H1 (cell line): ENCODE results near the gene ARHGEF12. TPM values are rescaled to one million over a fixed set of nuclear protein-coding genes. Genes with fewer than 3 reads are reported as not detected.

ENCODE experiments used
- CTCF ChIA-PET: fragments of 300-600 bp; sonication (Branson Sonifier 250); formaldehyde crosslinking; loops from one replicate; lab custom pipeline; 2021; ENCODE audit not compliant: partially characterized antibody; lab: Charles Lee
- POLR2A ChIA-PET: fragments of 300-600 bp; sonication (Branson Sonifier 250); formaldehyde crosslinking; loops from one replicate; lab custom pipeline; 2021; ENCODE audit warnings: inconsistent platforms; ENCODE audit not compliant: partially characterized antibody; lab: Charles Lee
- DNase-seq, 2 experiments: peaks; one replicate each; pipeline versions ENCODE4 v3.0.0 to v3.0.0-alpha.2; 2010 to 2022; ENCODE audit warnings: low spot score in 2 of 2, low read depth in 1 of 2, mixed read lengths in 1 of 2
- FAIRE-seq: peaks from 2 replicates; lab custom pipeline; 2011; peaks lifted over from hg19 to GRCh38; lab: Jason Lieb, UNC
- H2AFZ ChIP-seq: 2 replicates; pipeline ENCODE4 v1.8.1; 2012; ENCODE audit warnings: low read length, inconsistent platforms
- H2AK5ac ChIP-seq: 2 replicates; pipeline ENCODE4 v1.6.1; 2013; ENCODE audit warnings: low read depth, low read length
- H2BK120ac ChIP-seq: replicated peaks from 2 replicates; pipeline ENCODE3; 2013; ENCODE audit warnings: low read depth, low read length, inconsistent platforms
- H2BK12ac ChIP-seq: 2 replicates; pipeline ENCODE4 v1.6.1; 2013; ENCODE audit warnings: low read depth, low read length
- H2BK15ac ChIP-seq: 2 replicates; pipeline ENCODE4 v1.6.1; 2013; ENCODE audit warnings: low read length
- H2BK20ac ChIP-seq: 2 replicates; pipeline ENCODE4 v1.6.1; 2013; ENCODE audit warnings: low read length
- H2BK5ac ChIP-seq: 2 replicates; pipeline ENCODE4 v1.6.1; 2013; ENCODE audit warnings: low read depth, low read length
- H3K14ac ChIP-seq: 2 replicates; pipeline ENCODE4 v1.6.1; 2013; ENCODE audit warnings: inconsistent platforms; ENCODE audit not compliant: insufficient read length
- H3K18ac ChIP-seq: 2 replicates; pipeline ENCODE4 v1.6.1; 2013; ENCODE audit warnings: low read length; ENCODE audit errors: extremely low read depth
- H3K23ac ChIP-seq: 2 replicates; pipeline ENCODE4 v1.6.1; 2013; ENCODE audit warnings: inconsistent platforms; ENCODE audit not compliant: insufficient read length
- H3K23me2 ChIP-seq: 2 replicates; pipeline ENCODE4 v1.6.1; 2013; ENCODE audit warnings: low read depth, low read length
- H3K27ac ChIP-seq: 2 replicates; pipeline ENCODE4 v1.6.1; 2011; ENCODE audit warnings: low read depth, low read length, inconsistent platforms
- H3K27me3 ChIP-seq, 4 experiments: replicated peaks in 1 of 4; 1 replicate in 1 of 4; 2 replicates in 3 of 4; pipeline versions ENCODE4 v1.6.1 to v1.8.1; 2011 to 2013; ENCODE audit warnings: low read length in 3 of 4, mild to moderate bottlenecking in 3 of 4, inconsistent platforms in 2 of 4, mixed read lengths in 2 of 4, moderate library complexity in 1 of 4; ENCODE audit not compliant: control insufficient read depth in 3 of 4, insufficient read depth in 3 of 4; ENCODE audit errors: extremely low read depth in 1 of 4
- H3K36me3 ChIP-seq, 4 experiments: 2 replicates each; pipeline versions ENCODE4 v1.6.1 to v1.8.1; 2011 to 2013; ENCODE audit warnings: mild to moderate bottlenecking in 4 of 4, low read length in 3 of 4, moderate library complexity in 2 of 4, control low read depth in 1 of 4, inconsistent platforms in 1 of 4; ENCODE audit not compliant: insufficient read depth in 4 of 4, control insufficient read depth in 2 of 4
- H3K4ac ChIP-seq: replicated peaks from 2 replicates; pipeline ENCODE3; 2013; ENCODE audit warnings: low read length, low read depth, mixed read lengths, inconsistent platforms; ENCODE audit not compliant: insufficient read length
- H3K4me1 ChIP-seq, 4 experiments: replicated peaks in 1 of 4; 1 replicate in 1 of 4; 2 replicates in 3 of 4; pipeline versions ENCODE4 v1.6.1 to v1.8.1; 2011 to 2013; ENCODE audit warnings: low read length in 3 of 4, inconsistent platforms in 2 of 4, mixed read lengths in 1 of 4; ENCODE audit not compliant: insufficient read depth in 4 of 4, control insufficient read depth in 3 of 4
- H3K4me2 ChIP-seq, 2 experiments: 2 replicates each; pipeline versions ENCODE4 v1.6.1 to v1.8.1; 2011 to 2013; ENCODE audit warnings: low read depth in 2 of 2, low read length in 2 of 2, control low read depth in 1 of 2, inconsistent platforms in 1 of 2, mild to moderate bottlenecking in 1 of 2; ENCODE audit not compliant: insufficient read depth in 1 of 2
- H3K4me3 ChIP-seq, 4 experiments: fragments of 200-600, 300-600 bp in 1 of 4; sonication (generic), shearing (Covaris generic), sonication (Bioruptor Twin) in 1 of 4; 2 replicates each; pipeline versions ENCODE4 v1.5.1 to v1.8.1; 2011 to 2016; ENCODE audit warnings: low read length in 4 of 4, low read depth in 3 of 4, control low read depth in 2 of 4, inconsistent platforms in 2 of 4, mild to moderate bottlenecking in 2 of 4, mixed read lengths in 1 of 4, moderate library complexity in 1 of 4; ENCODE audit not compliant: insufficient read depth in 2 of 4; ENCODE audit errors: extremely low read depth in 1 of 4
- H3K56ac ChIP-seq: replicated peaks from 2 replicates; pipeline ENCODE3; 2013; ENCODE audit warnings: low read depth, mild to moderate bottlenecking, mixed read lengths, low read length, inconsistent platforms; ENCODE audit not compliant: insufficient read length
- H3K79me1 ChIP-seq: 2 replicates; pipeline ENCODE4 v1.6.1; 2013; ENCODE audit warnings: low read depth, low read length, control low read depth
- H3K79me2 ChIP-seq, 2 experiments: 2 replicates each; pipeline versions ENCODE4 v1.6.1 to v1.8.1; 2012 to 2013; ENCODE audit warnings: low read length in 2 of 2, mild to moderate bottlenecking in 2 of 2, inconsistent platforms in 1 of 2; ENCODE audit not compliant: insufficient read depth in 2 of 2, control insufficient read depth in 1 of 2
- H3K9ac ChIP-seq, 4 experiments: replicated peaks in 1 of 4; 1 replicate in 1 of 4; 2 replicates in 3 of 4; pipeline versions ENCODE4 v1.6.1 to v1.8.1; 2011 to 2013; ENCODE audit warnings: low read depth in 3 of 4, low read length in 3 of 4, control low read depth in 2 of 4, mild to moderate bottlenecking in 2 of 4, moderate library complexity in 2 of 4, inconsistent platforms in 1 of 4; ENCODE audit errors: extremely low read depth in 1 of 4
- H3K9me3 ChIP-seq, 2 experiments: 2 replicates each; pipeline versions ENCODE4 v1.6.1 to v1.8.1; 2012 to 2013; ENCODE audit warnings: mild to moderate bottlenecking in 2 of 2, moderate library complexity in 2 of 2, control low read depth in 1 of 2, inconsistent platforms in 1 of 2, low read depth in 1 of 2, low read length in 1 of 2, mixed read lengths in 1 of 2; ENCODE audit not compliant: insufficient read depth in 2 of 2
- H4K20me1 ChIP-seq, 2 experiments: replicated peaks in 1 of 2; 2 replicates each; pipeline versions ENCODE3 to v1.8.1; 2011 to 2013; ENCODE audit warnings: inconsistent platforms in 2 of 2, low read length in 2 of 2, mild to moderate bottlenecking in 1 of 2; ENCODE audit not compliant: insufficient read depth in 2 of 2, control insufficient read depth in 1 of 2
- H4K5ac ChIP-seq: 2 replicates; pipeline ENCODE4 v1.6.1; 2013; ENCODE audit warnings: low read length, low read depth, mixed read lengths, inconsistent platforms; ENCODE audit not compliant: insufficient read length
- H4K8ac ChIP-seq: 2 replicates; pipeline ENCODE4 v1.8.0; 2013; ENCODE audit warnings: mild to moderate bottlenecking, moderate library complexity, low read length, inconsistent platforms; ENCODE audit not compliant: insufficient read depth; ENCODE audit errors: extremely low read depth
- H4K91ac ChIP-seq: replicated peaks from 2 replicates; pipeline ENCODE3; 2013; ENCODE audit warnings: low read length, mixed read lengths, inconsistent platforms; ENCODE audit not compliant: insufficient read length
- CEBPB ChIP-seq: IDR thresholded peaks from 2 replicates; pipeline ENCODE4 v1.6.1; 2012; ENCODE audit warnings: low read depth, low read length
- CHD1 ChIP-seq: IDR thresholded peaks from 2 replicates; pipeline ENCODE4 v1.6.1; 2012; ENCODE audit warnings: low read depth, low read length, improper control_type of control experiment
- FOSL1 ChIP-seq: IDR thresholded peaks from 2 replicates; pipeline ENCODE4 v1.6.1; 2011; ENCODE audit warnings: mild to moderate bottlenecking, low read depth, low read length, moderate library complexity; ENCODE audit not compliant: insufficient read depth
- JUN ChIP-seq: IDR thresholded peaks from 2 replicates; pipeline ENCODE4 v1.6.1; 2011; ENCODE audit warnings: low read depth, mild to moderate bottlenecking, improper control_type of control experiment, low read length
- SIRT6 ChIP-seq: IDR thresholded peaks from one replicate; pipeline ENCODE4 v1.7.1; 2012; ENCODE audit warnings: low read length, inconsistent platforms
- WGBS, 2 experiments: shearing (Covaris generic) in 1 of 2; methylation state at CpG; one replicate each; pipeline versions ENCODE4 v1.1.6 to v1.1.7; 2013 to 2015; ENCODE audit warnings: low lambda C conversion rate in 2 of 2, mixed read lengths in 2 of 2, inconsistent platforms in 1 of 2, low coverage in 1 of 2, missing lambda C conversion rate in 1 of 2; ENCODE audit not compliant: insufficient replicate concordance in 2 of 2, insufficient coverage in 1 of 2, insufficient read length in 1 of 2; ENCODE audit errors: extremely low coverage in 1 of 2, missing lambda C conversion rate in 1 of 2; 5-methylcytosine and 5-hydroxymethylcytosine counted together
- polyA plus RNA-seq, 7 experiments: library from polyadenylated mRNA; depleted of rRNA in 3 of 7; stranded (reverse) in 5 of 7; unstranded in 2 of 7; fragments of >200 nt in 5 of 7; fragments of 200-250 nt in 2 of 7; gene quantifications; 1 replicate in 5 of 7; 2 replicates in 1 of 7; 4 replicates in 1 of 7; pipeline versions ENCODE4 v1.2.1 to v1.2.3, GENCODE V29; 2011 to 2013; ENCODE audit warnings: missing spikeins in 2 of 7, mixed read lengths in 2 of 7
- total RNA-seq: library from RNA; stranded (reverse); fragmentation: NEBNext Ultra II Directional; extraction: Animal tissue kit (Norgen Biotek cat#: 25700); gene quantifications from 2 replicates; pipeline ENCODE4 v1.2.1, GENCODE V29; 2021

Gene ARHGEF12
- total and polyA plus RNA-seq, 2 of the 8 experiments (the other 6 are each of a cell fraction or from before 2014, with no cell fraction given) = 5.1 to 33.7 TPM

- Histone ChIP-seq H2BK12ac (no peak overlapping the region), H3K4ac (no peak overlapping the region), H3K23me2 (no peaks in the 10 kb centered on the region), H3K14ac (no peak overlapping the region), H3K4me1 (peaks cover 2 to 6% (median 3%) of the 10 kb centered on the region in 4 experiments; a peak in 6 of 7 replicates), H3K4me2 (no peak overlapping the region), H3K56ac (no peak overlapping the region), H3K9me3 (no peaks in the 10 kb centered on the region), H2AFZ (no peak overlapping the region), H4K8ac (no peak overlapping the region), H3K9ac (no peak overlapping the region), H2BK15ac (no peak overlapping the region), H3K36me3 (no peaks in the 10 kb centered on the region), H3K79me1 (no peaks in the 10 kb centered on the region), H4K91ac (no peak overlapping the region), H4K5ac (no peak overlapping the region), H3K27me3 (peaks cover 0 to 2% (median 0%) of the 10 kb centered on the region in 4 experiments; a peak in 4 of 7 replicates), H2AK5ac (no peak overlapping the region), H2BK5ac (no peak overlapping the region), H2BK120ac (no peak overlapping the region), H3K4me3 (no peak overlapping the region), H4K20me1 (no peaks in the 10 kb centered on the region), H3K18ac (no peak overlapping the region), H2BK20ac (no peak overlapping the region), H3K79me2 (no peaks in the 10 kb centered on the region), H3K27ac (no peak overlapping the region), H3K23ac (no peak overlapping the region)
- POLR2A ChIA-PET = interaction anchor here (2.3 kb wide), 1 partner anchor 59 kb away, joined by 8 read pairs; no protein-coding TSS in a partner anchor
- DNase-seq (no peak), FAIRE-seq (no peak)
- 80% methylated on average over 4 of the region's 4 CpGs; no CpG with 5 or more reads in 1 of the 2 experiments for WGBS, 2 experiments
- TF ChIP-seq JUN = no peak
- TF ChIP-seq CEBPB = no peak
- TF ChIP-seq CHD1 = no peak
- TF ChIP-seq SIRT6 = no peak
- no peak for TF ChIP-seq FOSL1
- CTCF ChIA-PET = interaction anchor here (1.6 to 31.5 kb wide), 3 partner anchors 8 to 127 kb away, joined by 5 to 1412 read pairs (median 17); partner anchors contain the start of gene POU2F3
Measured at GRCh38 chr11:120295099-120295498, 41.1 kb upstream of the ARHGEF12 start.
